ENCODE measurements around the gene LGALS16. TPM values are rescaled to one million over a fixed set of nuclear protein-coding genes. Genes with fewer than 3 reads are reported as not detected.

The LGALS16 gene
- total RNA-seq, 1 experiment from 2014 or later: not detected

GRCh38 chr19:39637891-39638290 lies 17.8 kb upstream of the LGALS16 start:
- H3K9me2 ChIP-seq (ENCODE audit: insufficient read depth): no peaks in the 10 kb centered on the region
- no peak for ATAC-seq
- H3K79me2 ChIP-seq (ENCODE audit: insufficient read depth, low read length): no peaks in the 10 kb centered on the region
- H3K27me3 ChIP-seq (ENCODE audit: insufficient read depth, low read length): peaks cover 65% of the 10 kb centered on the region
- TF ChIP-seq ELF1 (IDR thresholded peaks at IDR 0.05; ENCODE audit: borderline replicate concordance, low read depth) (no peak), YY1 (IDR thresholded peaks at IDR 0.05; ENCODE audit: extremely low read depth, insufficient replicate concordance, low read depth, low read length) (no peak), SRF (IDR thresholded peaks at IDR 0.05; ENCODE audit: low read depth) (no peak), SP1 (IDR thresholded peaks at IDR 0.05; ENCODE audit: low read depth) (no peak), ZNF274 (IDR thresholded peaks at IDR 0.05; ENCODE audit: low read depth, low read length) (no peak), CEBPB (IDR thresholded peaks at IDR 0.05; ENCODE audit: low read depth) (no peak), RAD21 (IDR thresholded peaks at IDR 0.05; ENCODE audit: low read depth) (no peak), ATF3 (IDR thresholded peaks at IDR 0.05) (no peak), POLR2AphosphoS5 (IDR thresholded peaks at IDR 0.05; ENCODE audit: low read depth, low read length) (no peak), MAX (IDR thresholded peaks at IDR 0.05) (no peak), EGR1 (IDR thresholded peaks at IDR 0.05; ENCODE audit: low read depth) (no peak), EZH2 (IDR thresholded peaks at IDR 0.05) (no peak), REST (IDR thresholded peaks at IDR 0.05; ENCODE audit: low read depth) (no peak)
- TF ChIP-seq, protein P1, sequence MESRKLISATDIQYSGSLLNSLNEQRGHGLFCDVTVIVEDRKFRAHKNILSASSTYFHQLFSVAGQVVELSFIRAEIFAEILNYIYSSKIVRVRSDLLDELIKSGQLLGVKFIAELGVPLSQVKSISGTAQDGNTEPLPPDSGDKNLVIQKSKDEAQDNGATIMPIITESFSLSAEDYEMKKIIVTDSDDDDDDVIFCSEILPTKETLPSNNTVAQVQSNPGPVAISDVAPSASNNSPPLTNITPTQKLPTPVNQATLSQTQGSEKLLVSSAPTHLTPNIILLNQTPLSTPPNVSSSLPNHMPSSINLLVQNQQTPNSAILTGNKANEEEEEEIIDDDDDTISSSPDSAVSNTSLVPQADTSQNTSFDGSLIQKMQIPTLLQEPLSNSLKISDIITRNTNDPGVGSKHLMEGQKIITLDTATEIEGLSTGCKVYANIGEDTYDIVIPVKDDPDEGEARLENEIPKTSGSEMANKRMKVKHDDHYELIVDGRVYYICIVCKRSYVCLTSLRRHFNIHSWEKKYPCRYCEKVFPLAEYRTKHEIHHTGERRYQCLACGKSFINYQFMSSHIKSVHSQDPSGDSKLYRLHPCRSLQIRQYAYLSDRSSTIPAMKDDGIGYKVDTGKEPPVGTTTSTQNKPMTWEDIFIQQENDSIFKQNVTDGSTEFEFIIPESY (IDR thresholded peaks at IDR 0.05; ENCODE audit: extremely low read depth, insufficient replicate concordance, low read length): no peak
- DNase-seq (ENCODE audit: low read depth, low spot score): no peak
- POLR2A ChIA-PET: no interaction called here
- H2AFZ ChIP-seq (ENCODE audit: low read depth, low read length, poor library complexity, severe bottlenecking): no peak overlapping the region
- no peaks in the 10 kb centered on the region for H3K4me1 ChIP-seq (ENCODE audit: control insufficient read depth in 1 of 2, insufficient read depth in 2 of 2, low read length in 2 of 2)
- no peak overlapping the region for H3K9ac ChIP-seq (ENCODE audit: low read length)
- no peak overlapping the region for H3K27ac ChIP-seq (ENCODE audit: low read depth, low read length)
- no peaks in the 10 kb centered on the region for H3K36me3 ChIP-seq (ENCODE audit: control insufficient read depth in 1 of 2, insufficient read depth in 2 of 2, low read length in 2 of 2)
- no peak overlapping the region for H3K4me3 ChIP-seq (replicated peaks in 1 of 2; ENCODE audit: low read depth in 1 of 2, low read length in 2 of 2)
- intact Hi-C loops (cut with micrococcal nuclease): loop anchor here (10.0 kb wide), 1 partner anchor 63 kb away; no protein-coding TSS in a partner anchor
- H4K20me1 ChIP-seq (ENCODE audit: insufficient read depth): no peaks in the 10 kb centered on the region
- H3K4me2 ChIP-seq (ENCODE audit: low read length): no peak overlapping the region
- CTCF ChIA-PET: no interaction called here
- BruUV-seq (replicated peaks): no TSS peak
- no peaks in the 10 kb centered on the region for H3K9me3 ChIP-seq (ENCODE audit: control insufficient read depth in 1 of 2, insufficient read depth in 1 of 2, low read depth in 1 of 2, low read length in 2 of 2)
- RAD21 ChIA-PET (ENCODE audit: low non-redundant PET in 1 of 2, low total read pairs in 2 of 2, uncharacterized antibody in 2 of 2, unreplicated experiment in 2 of 2): no interaction called here

All from HCT116 (cell line).